Vagina (tissue), 2 donors: Measurements from ENCODE around the gene MYO3B. TPM values are rescaled to one million over a fixed set of nuclear protein-coding genes. Genes with fewer than 3 reads are reported as not detected.
"Not testable (repeated sequence)": the region's sequence is repeated elsewhere in the genome, so short reads cannot be mapped to it uniquely, and the experiment has no call there.

Experiments used
- DNase-seq, 2 donors: peaks; one replicate each; pipeline ENCODE4 v3.0.0-alpha.2; 2017; ENCODE audit errors: extremely low spot score in 2 of 2
- H3K27ac ChIP-seq: fragments of 200-600 bp; sonication (generic); one replicate; pipeline ENCODE4 v1.5.1; 2019
- H3K27me3 ChIP-seq: fragments of 200-600 bp; sonication (generic); one replicate; pipeline ENCODE4 v1.5.1; 2019
- H3K36me3 ChIP-seq, 2 donors: fragments of 200-600 bp; sonication (generic); one replicate each; pipeline ENCODE4 v1.5.1; 2017 to 2019
- H3K4me1 ChIP-seq: fragments of 200-600 bp; sonication (generic); one replicate; pipeline ENCODE4 v1.5.1; 2019
- H3K4me3 ChIP-seq, 2 donors: fragments of 200-600 bp; sonication (generic); 1 replicate in 1 of 2; 2 replicates in 1 of 2; pipeline ENCODE4 v1.5.1; 2016 to 2019
- H3K9me3 ChIP-seq: fragments of 200-600 bp; sonication (generic); one replicate; pipeline ENCODE4 v1.5.1; 2019
- CTCF ChIP-seq, 3 experiments: fragments of 450-650 bp in 2 of 3; fragments of 200-600 bp in 1 of 3; sonication (generic) in 1 of 3; IDR thresholded peaks; one replicate each; pipeline ENCODE4 v1.5.1; 2017 to 2019; ENCODE audit warnings: antibody characterized with exemption in 3 of 3, mild to moderate bottlenecking in 2 of 3, moderate library complexity in 2 of 3
- POLR2A ChIP-seq, 2 donors: fragments of 450-650 bp; IDR thresholded peaks; one replicate each; pipeline ENCODE4 v1.6.1; 2017; ENCODE audit warnings: antibody characterized with exemption in 2 of 2, mild to moderate bottlenecking in 2 of 2, moderate library complexity in 2 of 2
- POLR2AphosphoS5 ChIP-seq, 2 donors: sonication (generic); formaldehyde crosslinking; IDR thresholded peaks; one replicate each; pipeline ENCODE4 v1.9.0; 2017; ENCODE audit warnings: antibody characterized with exemption in 2 of 2, mild to moderate bottlenecking in 2 of 2, low read depth in 1 of 2; ENCODE audit not compliant: insufficient read depth in 1 of 2
- intact Hi-C: fragments of 100-400 bp; cut with DNase I; formaldehyde crosslinking; loops from one replicate; pipeline ENCODE4 v1.15.1; 2023
- total RNA-seq: library from RNA; depleted of rRNA; stranded (reverse); fragments of >200 nt; gene quantifications from one replicate; pipeline ENCODE4 v1.2.3, GENCODE V29; 2016

The MYO3B gene
- total RNA-seq, 1 donor from 2014 or later = 0.49 TPM

- H3K27me3 ChIP-seq = no peaks in the 10 kb centered on the region
- H3K4me1 ChIP-seq = peaks cover 16% of the 10 kb centered on the region
- TF ChIP-seq POLR2A (IDR thresholded peaks at IDR 0.05) (no peak), POLR2AphosphoS5 (IDR thresholded peaks at IDR 0.05; ENCODE audit: insufficient read depth in 1 of 2, low read depth in 1 of 2) (no peak), CTCF (IDR thresholded peaks at IDR 0.05) (no peak)
- no peaks in the 10 kb centered on the region for H3K9me3 ChIP-seq
- intact Hi-C loops = no loop called here
- no peak overlapping the region for H3K27ac ChIP-seq
- DNase-seq = no peak
- no peak overlapping the region for H3K4me3 ChIP-seq
- no peaks in the 10 kb centered on the region for H3K36me3 ChIP-seq
Observed at GRCh38 chr2:170533156-170533555, 355.2 kb downstream of the MYO3B start.

- no peaks in the 10 kb centered on the region for H3K27me3 ChIP-seq
- peaks cover 5% of the 10 kb centered on the region for H3K4me1 ChIP-seq
- no peak overlapping the region for H3K27ac ChIP-seq
- no peak for TF ChIP-seq POLR2AphosphoS5 (IDR thresholded peaks at IDR 0.05; ENCODE audit: insufficient read depth in 1 of 2, low read depth in 1 of 2)
- no peak for TF ChIP-seq POLR2A (IDR thresholded peaks at IDR 0.05)
- no peak for TF ChIP-seq CTCF (IDR thresholded peaks at IDR 0.05)
- H3K4me3 ChIP-seq = no peak overlapping the region
- no peaks in the 10 kb centered on the region for H3K9me3 ChIP-seq
- no peaks in the 10 kb centered on the region for H3K36me3 ChIP-seq
- intact Hi-C loops = no loop called here
- DNase-seq = no peak
Observed at GRCh38 chr2:170535552-170535951, 357.6 kb downstream of the MYO3B start.

- no peaks in the 10 kb centered on the region for H3K36me3 ChIP-seq
- TF ChIP-seq POLR2A (IDR thresholded peaks at IDR 0.05) (no peak), POLR2AphosphoS5 (IDR thresholded peaks at IDR 0.05; ENCODE audit: insufficient read depth in 1 of 2, low read depth in 1 of 2) (no peak), CTCF (IDR thresholded peaks at IDR 0.05) (no peak)
- no peaks in the 10 kb centered on the region for H3K27me3 ChIP-seq
- H3K4me3 ChIP-seq = no peak overlapping the region
- DNase-seq = no peak
- intact Hi-C loops = no loop called here
- H3K9me3 ChIP-seq = no peaks in the 10 kb centered on the region
- H3K27ac ChIP-seq = no peak overlapping the region
- no peaks in the 10 kb centered on the region for H3K4me1 ChIP-seq
Observed at GRCh38 chr2:170544817-170545216, 366.9 kb downstream of the MYO3B start.

- Histone ChIP-seq H3K27me3 (no peaks in the 10 kb centered on the region), H3K4me3 (no peak overlapping the region), H3K9me3 (no peaks in the 10 kb centered on the region), H3K4me1 (no peaks in the 10 kb centered on the region), H3K27ac (no peak overlapping the region), H3K36me3 (no peaks in the 10 kb centered on the region)
- TF ChIP-seq CTCF (IDR thresholded peaks at IDR 0.05) = no peak
- intact Hi-C loops = no loop called here
- no peak for DNase-seq
Observed at GRCh38 chr2:170548304-170548703, 370.4 kb downstream of the MYO3B start.

- Histone ChIP-seq H3K9me3 (no peaks in the 10 kb centered on the region), H3K27ac (no peak overlapping the region), H3K4me3 (no peak overlapping the region), H3K36me3 (no peaks in the 10 kb centered on the region), H3K27me3 (no peaks in the 10 kb centered on the region), H3K4me1 (peaks cover 8% of the 10 kb centered on the region)
- intact Hi-C loops = no loop called here
- no peak for DNase-seq
- TF ChIP-seq CTCF (IDR thresholded peaks at IDR 0.05) = no peak
- TF ChIP-seq POLR2AphosphoS5 (IDR thresholded peaks at IDR 0.05; ENCODE audit: insufficient read depth in 1 of 2, low read depth in 1 of 2) = no peak
- no peak for TF ChIP-seq POLR2A (IDR thresholded peaks at IDR 0.05)
Observed at GRCh38 chr2:170550501-170550900, 372.6 kb downstream of the MYO3B start.

GRCh38 chr2:170551899-170552298 is 374.0 kb downstream of the MYO3B start:
- H3K36me3 ChIP-seq, intact Hi-C loops, H3K27me3 ChIP-seq, H3K27ac ChIP-seq, DNase-seq, H3K4me3 ChIP-seq, H3K4me1 ChIP-seq, H3K9me3 ChIP-seq: not testable (repeated sequence)
